Breast epithelium (tissue), 4 donors: ENCODE measurements around the gene UGT3A2. TPM values are rescaled to one million over a fixed set of nuclear protein-coding genes. Genes with fewer than 3 reads are reported as not detected.

Experiments
- DNase-seq, 2 donors: peaks; one replicate each; pipeline ENCODE4 v3.0.0-alpha.2; 2019; ENCODE audit warnings: low spot score in 2 of 2
- H3K27ac ChIP-seq, 2 donors: fragments of 200-600 bp; sonication (generic) in 1 of 2; one replicate each; pipeline ENCODE4 v1.5.1; 2016 to 2019; ENCODE audit warnings: mild to moderate bottlenecking in 1 of 2
- H3K27me3 ChIP-seq, 2 donors: fragments of 200-600 bp; sonication (generic) in 1 of 2; one replicate each; pipeline versions ENCODE4 v1.5.1 to v1.6.0; 2017 to 2019; ENCODE audit warnings: control low read depth in 1 of 2, mild to moderate bottlenecking in 1 of 2
- H3K36me3 ChIP-seq: fragments of 200-600 bp; one replicate; pipeline ENCODE4 v1.5.1; 2019
- H3K4me1 ChIP-seq, 2 donors: fragments of 200-600 bp; sonication (generic); one replicate each; pipeline ENCODE4 v1.5.1; 2016 to 2019; ENCODE audit warnings: control low read depth in 1 of 2
- H3K4me3 ChIP-seq, 3 donors: fragments of 200-600 bp; sonication (generic); 1 replicate in 2 of 3; 2 replicates in 1 of 3; pipeline ENCODE4 v1.5.1; 2016 to 2019; ENCODE audit warnings: mild to moderate bottlenecking in 3 of 3, moderate library complexity in 2 of 3
- H3K9me3 ChIP-seq, 2 donors: fragments of 200-600 bp; sonication (generic) in 1 of 2; one replicate each; pipeline ENCODE4 v1.5.1; 2016 to 2019; ENCODE audit warnings: control low read depth in 1 of 2
- CTCF ChIP-seq, 3 donors: fragments of 450-650 bp; IDR thresholded peaks; one replicate each; pipeline ENCODE4 v1.5.1; 2016 to 2017; ENCODE audit warnings: antibody characterized with exemption in 3 of 3, mild to moderate bottlenecking in 3 of 3, moderate library complexity in 3 of 3
- POLR2A ChIP-seq: fragments of 450-650 bp; IDR thresholded peaks from one replicate; pipeline ENCODE4 v1.6.1; 2016; ENCODE audit warnings: antibody characterized with exemption, mild to moderate bottlenecking, moderate library complexity
- POLR2AphosphoS5 ChIP-seq, 3 donors: sonication (generic); formaldehyde crosslinking; IDR thresholded peaks; one replicate each; pipeline ENCODE4 v1.6.1; 2017; ENCODE audit warnings: antibody characterized with exemption in 3 of 3
- intact Hi-C: fragments of 100-400 bp; cut with DNase I; formaldehyde crosslinking; loops from one replicate; pipeline ENCODE4 v1.15.1; 2023; ENCODE audit warnings: low total_unique reads
- total RNA-seq, 3 donors: library from RNA; depleted of rRNA; stranded (reverse); fragments of >200 nt; gene quantifications; one replicate each; pipeline ENCODE4 v1.1.0, GENCODE V29; 2016

UGT3A2 gene
- total RNA-seq, 3 donors from 2014 or later: not detected

- Histone ChIP-seq H3K9me3 (peaks cover 0 to 4% of the 10 kb centered on the region in 2 donors), H3K27me3 (no peaks in the 10 kb centered on the region), H3K4me3 (no peak overlapping the region), H3K27ac (no peak overlapping the region), H3K4me1 (no peaks in the 10 kb centered on the region), H3K36me3 (no peaks in the 10 kb centered on the region)
- intact Hi-C loops: no loop called here
- no peak for TF ChIP-seq POLR2A
- TF ChIP-seq CTCF (IDR thresholded peaks at IDR 0.05): no peak
- no peak for TF ChIP-seq POLR2AphosphoS5 (IDR thresholded peaks at IDR 0.05)
- DNase-seq: no peak
Measured at GRCh38 chr5:36089989-36090388, 23.3 kb upstream of the UGT3A2 start.

GRCh38 chr5:36079200-36079781, 12.6 kb upstream of the UGT3A2 start:
- no peaks in the 10 kb centered on the region for H3K36me3 ChIP-seq
- intact Hi-C loops: no loop called here
- no peak for DNase-seq
- no peak overlapping the region for H3K4me3 ChIP-seq
- H3K9me3 ChIP-seq: no peaks in the 10 kb centered on the region
- H3K27me3 ChIP-seq: no peaks in the 10 kb centered on the region
- TF ChIP-seq CTCF (IDR thresholded peaks at IDR 0.05): peak in 1 of 3 donors; percentile 22
- no peak for TF ChIP-seq POLR2A
- H3K27ac ChIP-seq: no peak overlapping the region
- H3K4me1 ChIP-seq: no peaks in the 10 kb centered on the region

GRCh38 chr5:36078430-36078829, 11.7 kb upstream of the UGT3A2 start:
- TF ChIP-seq CTCF (IDR thresholded peaks at IDR 0.05): no peak
- no peak for TF ChIP-seq POLR2A
- no peak overlapping the region for H3K27ac ChIP-seq
- DNase-seq: no peak
- no peak overlapping the region for H3K4me3 ChIP-seq
- H3K9me3 ChIP-seq: no peaks in the 10 kb centered on the region
- intact Hi-C loops: no loop called here
- H3K27me3 ChIP-seq: no peaks in the 10 kb centered on the region
- H3K36me3 ChIP-seq: no peaks in the 10 kb centered on the region
- no peaks in the 10 kb centered on the region for H3K4me1 ChIP-seq

- no peak for DNase-seq
- no peak overlapping the region for H3K4me3 ChIP-seq
- no peaks in the 10 kb centered on the region for H3K36me3 ChIP-seq
- intact Hi-C loops: no loop called here
- H3K9me3 ChIP-seq: no peaks in the 10 kb centered on the region
- TF ChIP-seq POLR2A: no peak
- no peak for TF ChIP-seq CTCF (IDR thresholded peaks at IDR 0.05)
- TF ChIP-seq POLR2AphosphoS5 (IDR thresholded peaks at IDR 0.05): no peak
- H3K27me3 ChIP-seq: no peaks in the 10 kb centered on the region
- no peaks in the 10 kb centered on the region for H3K4me1 ChIP-seq
- H3K27ac ChIP-seq: no peak overlapping the region
Measured at GRCh38 chr5:36073595-36074216, 7.0 kb upstream of the UGT3A2 start.

GRCh38 chr5:36070687-36071571, 4.2 kb upstream of the UGT3A2 start:
- no peaks in the 10 kb centered on the region for H3K9me3 ChIP-seq
- DNase-seq: no peak
- H3K4me1 ChIP-seq: no peaks in the 10 kb centered on the region
- TF ChIP-seq POLR2AphosphoS5 (IDR thresholded peaks at IDR 0.05) (no peak), POLR2A (no peak), CTCF (IDR thresholded peaks at IDR 0.05) (no peak)
- H3K4me3 ChIP-seq: peak overlapping the region in 2 of 3 donors; percentile 36 to 51
- H3K36me3 ChIP-seq: no peaks in the 10 kb centered on the region
- H3K27me3 ChIP-seq: peaks cover 0 to 16% of the 10 kb centered on the region in 2 donors
- H3K27ac ChIP-seq: no peak overlapping the region
- intact Hi-C loops: no loop called here
